Measurements from ENCODE around the gene PRKCE. TPM values are rescaled to one million over a fixed set of nuclear protein-coding genes. Genes with fewer than 3 reads are reported as not detected.

Gene PRKCE
- total and polyA plus RNA-seq, 2 experiments from 2014 or later = 0.94 to 1.2 TPM

DNA sequence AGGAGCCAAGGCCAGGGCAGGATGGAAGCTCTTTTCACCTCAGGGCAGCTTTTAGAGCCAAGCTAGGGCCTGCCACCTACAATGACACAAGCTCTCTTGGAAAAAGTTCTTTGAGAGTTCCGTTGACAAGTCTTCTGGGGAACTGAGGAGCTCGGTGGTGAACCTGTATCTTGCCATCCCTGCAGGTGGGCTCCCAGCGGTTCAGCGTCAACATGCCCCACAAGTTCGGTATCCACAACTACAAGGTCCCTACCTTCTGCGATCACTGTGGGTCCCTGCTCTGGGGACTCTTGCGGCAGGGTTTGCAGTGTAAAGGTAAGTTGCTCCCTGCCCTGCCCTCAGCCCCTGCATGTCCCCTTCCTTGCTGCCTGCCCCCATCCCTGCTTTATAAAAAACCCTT is 332.9 kb downstream of the PRKCE start:
- no peak overlapping the region for H3K4me3 Mint-ChIP-seq
- peaks cover 2% of the 10 kb centered on the region for H3K27me3 Mint-ChIP-seq (ENCODE audit: insufficient read depth, low read depth, poor library complexity)
- no peaks in the 10 kb centered on the region for H3F3A ChIP-seq (replicated peaks; ENCODE audit: low read depth)
- H3K4me2 ChIP-seq = no peak overlapping the region
- no peaks in the 10 kb centered on the region; the same call in 2 of the 3 replicates for H3K36me3 Mint-ChIP-seq (ENCODE audit: low read depth)
- no peak for TF ChIP-seq POLR2AphosphoS5 (IDR thresholded peaks at IDR 0.05; ENCODE audit: low read depth)
- no peak for TF ChIP-seq NANOG (IDR thresholded peaks at IDR 0.05; ENCODE audit: borderline replicate concordance)
- no peak for TF ChIP-seq ZNF114 (CRISPR knock-in tag; IDR thresholded peaks at IDR 0.05)
- TF ChIP-seq EZH2phosphoT487 (IDR thresholded peaks at IDR 0.05; ENCODE audit: unreplicated experiment) = no peak
- TF ChIP-seq, protein P1, sequence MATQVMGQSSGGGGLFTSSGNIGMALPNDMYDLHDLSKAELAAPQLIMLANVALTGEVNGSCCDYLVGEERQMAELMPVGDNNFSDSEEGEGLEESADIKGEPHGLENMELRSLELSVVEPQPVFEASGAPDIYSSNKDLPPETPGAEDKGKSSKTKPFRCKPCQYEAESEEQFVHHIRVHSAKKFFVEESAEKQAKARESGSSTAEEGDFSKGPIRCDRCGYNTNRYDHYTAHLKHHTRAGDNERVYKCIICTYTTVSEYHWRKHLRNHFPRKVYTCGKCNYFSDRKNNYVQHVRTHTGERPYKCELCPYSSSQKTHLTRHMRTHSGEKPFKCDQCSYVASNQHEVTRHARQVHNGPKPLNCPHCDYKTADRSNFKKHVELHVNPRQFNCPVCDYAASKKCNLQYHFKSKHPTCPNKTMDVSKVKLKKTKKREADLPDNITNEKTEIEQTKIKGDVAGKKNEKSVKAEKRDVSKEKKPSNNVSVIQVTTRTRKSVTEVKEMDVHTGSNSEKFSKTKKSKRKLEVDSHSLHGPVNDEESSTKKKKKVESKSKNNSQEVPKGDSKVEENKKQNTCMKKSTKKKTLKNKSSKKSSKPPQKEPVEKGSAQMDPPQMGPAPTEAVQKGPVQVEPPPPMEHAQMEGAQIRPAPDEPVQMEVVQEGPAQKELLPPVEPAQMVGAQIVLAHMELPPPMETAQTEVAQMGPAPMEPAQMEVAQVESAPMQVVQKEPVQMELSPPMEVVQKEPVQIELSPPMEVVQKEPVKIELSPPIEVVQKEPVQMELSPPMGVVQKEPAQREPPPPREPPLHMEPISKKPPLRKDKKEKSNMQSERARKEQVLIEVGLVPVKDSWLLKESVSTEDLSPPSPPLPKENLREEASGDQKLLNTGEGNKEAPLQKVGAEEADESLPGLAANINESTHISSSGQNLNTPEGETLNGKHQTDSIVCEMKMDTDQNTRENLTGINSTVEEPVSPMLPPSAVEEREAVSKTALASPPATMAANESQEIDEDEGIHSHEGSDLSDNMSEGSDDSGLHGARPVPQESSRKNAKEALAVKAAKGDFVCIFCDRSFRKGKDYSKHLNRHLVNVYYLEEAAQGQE (IDR thresholded peaks at IDR 0.05; ENCODE audit: unreplicated experiment) = no peak
- no peak for TF ChIP-seq CREB1 (CRISPR knock-in tag; IDR thresholded peaks at IDR 0.05; ENCODE audit: low read depth)
- no peak for TF ChIP-seq EZH2 (IDR thresholded peaks at IDR 0.05; ENCODE audit: low read depth, unreplicated experiment)
- TF ChIP-seq ZNF331 (CRISPR knock-in tag; IDR thresholded peaks at IDR 0.05; ENCODE audit: low read depth) = no peak
- TF ChIP-seq, protein P2, sequence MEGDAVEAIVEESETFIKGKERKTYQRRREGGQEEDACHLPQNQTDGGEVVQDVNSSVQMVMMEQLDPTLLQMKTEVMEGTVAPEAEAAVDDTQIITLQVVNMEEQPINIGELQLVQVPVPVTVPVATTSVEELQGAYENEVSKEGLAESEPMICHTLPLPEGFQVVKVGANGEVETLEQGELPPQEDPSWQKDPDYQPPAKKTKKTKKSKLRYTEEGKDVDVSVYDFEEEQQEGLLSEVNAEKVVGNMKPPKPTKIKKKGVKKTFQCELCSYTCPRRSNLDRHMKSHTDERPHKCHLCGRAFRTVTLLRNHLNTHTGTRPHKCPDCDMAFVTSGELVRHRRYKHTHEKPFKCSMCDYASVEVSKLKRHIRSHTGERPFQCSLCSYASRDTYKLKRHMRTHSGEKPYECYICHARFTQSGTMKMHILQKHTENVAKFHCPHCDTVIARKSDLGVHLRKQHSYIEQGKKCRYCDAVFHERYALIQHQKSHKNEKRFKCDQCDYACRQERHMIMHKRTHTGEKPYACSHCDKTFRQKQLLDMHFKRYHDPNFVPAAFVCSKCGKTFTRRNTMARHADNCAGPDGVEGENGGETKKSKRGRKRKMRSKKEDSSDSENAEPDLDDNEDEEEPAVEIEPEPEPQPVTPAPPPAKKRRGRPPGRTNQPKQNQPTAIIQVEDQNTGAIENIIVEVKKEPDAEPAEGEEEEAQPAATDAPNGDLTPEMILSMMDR (conservative IDR thresholded peaks at IDR 0.05; ENCODE audit: low read depth in 2 of 2) = no peak
- no peak for TF ChIP-seq JUNB (IDR thresholded peaks at IDR 0.05; ENCODE audit: unreplicated experiment)
- TF ChIP-seq, protein P3, sequence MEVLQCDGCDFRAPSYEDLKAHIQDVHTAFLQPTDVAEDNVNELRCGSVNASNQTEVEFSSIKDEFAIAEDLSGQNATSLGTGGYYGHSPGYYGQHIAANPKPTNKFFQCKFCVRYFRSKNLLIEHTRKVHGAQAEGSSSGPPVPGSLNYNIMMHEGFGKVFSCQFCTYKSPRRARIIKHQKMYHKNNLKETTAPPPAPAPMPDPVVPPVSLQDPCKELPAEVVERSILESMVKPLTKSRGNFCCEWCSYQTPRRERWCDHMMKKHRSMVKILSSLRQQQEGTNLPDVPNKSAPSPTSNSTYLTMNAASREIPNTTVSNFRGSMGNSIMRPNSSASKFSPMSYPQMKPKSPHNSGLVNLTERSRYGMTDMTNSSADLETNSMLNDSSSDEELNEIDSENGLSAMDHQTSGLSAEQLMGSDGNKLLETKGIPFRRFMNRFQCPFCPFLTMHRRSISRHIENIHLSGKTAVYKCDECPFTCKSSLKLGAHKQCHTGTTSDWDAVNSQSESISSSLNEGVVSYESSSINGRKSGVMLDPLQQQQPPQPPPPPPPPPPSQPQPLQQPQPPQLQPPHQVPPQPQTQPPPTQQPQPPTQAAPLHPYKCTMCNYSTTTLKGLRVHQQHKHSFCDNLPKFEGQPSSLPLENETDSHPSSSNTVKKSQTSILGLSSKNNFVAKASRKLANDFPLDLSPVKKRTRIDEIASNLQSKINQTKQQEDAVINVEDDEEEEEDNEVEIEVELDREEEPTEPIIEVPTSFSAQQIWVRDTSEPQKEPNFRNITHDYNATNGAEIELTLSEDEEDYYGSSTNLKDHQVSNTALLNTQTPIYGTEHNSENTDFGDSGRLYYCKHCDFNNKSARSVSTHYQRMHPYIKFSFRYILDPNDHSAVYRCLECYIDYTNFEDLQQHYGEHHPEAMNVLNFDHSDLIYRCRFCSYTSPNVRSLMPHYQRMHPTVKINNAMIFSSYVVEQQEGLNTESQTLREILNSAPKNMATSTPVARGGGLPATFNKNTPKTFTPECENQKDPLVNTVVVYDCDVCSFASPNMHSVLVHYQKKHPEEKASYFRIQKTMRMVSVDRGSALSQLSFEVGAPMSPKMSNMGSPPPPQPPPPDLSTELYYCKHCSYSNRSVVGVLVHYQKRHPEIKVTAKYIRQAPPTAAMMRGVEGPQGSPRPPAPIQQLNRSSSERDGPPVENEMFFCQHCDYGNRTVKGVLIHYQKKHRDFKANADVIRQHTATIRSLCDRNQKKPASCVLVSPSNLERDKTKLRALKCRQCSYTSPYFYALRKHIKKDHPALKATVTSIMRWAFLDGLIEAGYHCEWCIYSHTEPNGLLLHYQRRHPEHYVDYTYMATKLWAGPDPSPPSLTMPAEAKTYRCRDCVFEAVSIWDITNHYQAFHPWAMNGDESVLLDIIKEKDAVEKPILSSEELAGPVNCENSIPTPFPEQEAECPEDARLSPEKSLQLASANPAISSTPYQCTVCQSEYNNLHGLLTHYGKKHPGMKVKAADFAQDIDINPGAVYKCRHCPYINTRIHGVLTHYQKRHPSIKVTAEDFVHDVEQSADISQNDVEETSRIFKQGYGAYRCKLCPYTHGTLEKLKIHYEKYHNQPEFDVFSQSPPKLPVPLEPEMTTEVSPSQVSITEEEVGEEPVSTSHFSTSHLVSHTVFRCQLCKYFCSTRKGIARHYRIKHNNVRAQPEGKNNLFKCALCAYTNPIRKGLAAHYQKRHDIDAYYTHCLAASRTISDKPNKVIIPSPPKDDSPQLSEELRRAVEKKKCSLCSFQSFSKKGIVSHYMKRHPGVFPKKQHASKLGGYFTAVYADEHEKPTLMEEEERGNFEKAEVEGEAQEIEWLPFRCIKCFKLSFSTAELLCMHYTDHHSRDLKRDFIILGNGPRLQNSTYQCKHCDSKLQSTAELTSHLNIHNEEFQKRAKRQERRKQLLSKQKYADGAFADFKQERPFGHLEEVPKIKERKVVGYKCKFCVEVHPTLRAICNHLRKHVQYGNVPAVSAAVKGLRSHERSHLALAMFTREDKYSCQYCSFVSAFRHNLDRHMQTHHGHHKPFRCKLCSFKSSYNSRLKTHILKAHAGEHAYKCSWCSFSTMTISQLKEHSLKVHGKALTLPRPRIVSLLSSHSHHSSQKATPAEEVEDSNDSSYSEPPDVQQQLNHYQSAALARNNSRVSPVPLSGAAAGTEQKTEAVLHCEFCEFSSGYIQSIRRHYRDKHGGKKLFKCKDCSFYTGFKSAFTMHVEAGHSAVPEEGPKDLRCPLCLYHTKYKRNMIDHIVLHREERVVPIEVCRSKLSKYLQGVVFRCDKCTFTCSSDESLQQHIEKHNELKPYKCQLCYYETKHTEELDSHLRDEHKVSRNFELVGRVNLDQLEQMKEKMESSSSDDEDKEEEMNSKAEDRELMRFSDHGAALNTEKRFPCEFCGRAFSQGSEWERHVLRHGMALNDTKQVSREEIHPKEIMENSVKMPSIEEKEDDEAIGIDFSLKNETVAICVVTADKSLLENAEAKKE (CRISPR knock-in tag; IDR thresholded peaks at IDR 0.05) = no peak
- TF ChIP-seq, protein P4, sequence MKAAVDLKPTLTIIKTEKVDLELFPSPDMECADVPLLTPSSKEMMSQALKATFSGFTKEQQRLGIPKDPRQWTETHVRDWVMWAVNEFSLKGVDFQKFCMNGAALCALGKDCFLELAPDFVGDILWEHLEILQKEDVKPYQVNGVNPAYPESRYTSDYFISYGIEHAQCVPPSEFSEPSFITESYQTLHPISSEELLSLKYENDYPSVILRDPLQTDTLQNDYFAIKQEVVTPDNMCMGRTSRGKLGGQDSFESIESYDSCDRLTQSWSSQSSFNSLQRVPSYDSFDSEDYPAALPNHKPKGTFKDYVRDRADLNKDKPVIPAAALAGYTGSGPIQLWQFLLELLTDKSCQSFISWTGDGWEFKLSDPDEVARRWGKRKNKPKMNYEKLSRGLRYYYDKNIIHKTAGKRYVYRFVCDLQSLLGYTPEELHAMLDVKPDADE (IDR thresholded peaks at IDR 0.05) = no peak
- no peak for TF ChIP-seq STAT1 (IDR thresholded peaks at IDR 0.05; ENCODE audit: unreplicated experiment)
- no peaks in the 10 kb centered on the region for H3K36me3 ChIP-seq (ENCODE audit: insufficient read depth)
- no peak overlapping the region for H3K4me3 ChIP-seq
- no peak for ATAC-seq
- no peaks in the 10 kb centered on the region for H3K4me1 ChIP-seq (ENCODE audit: insufficient read depth)
- H3K79me2 ChIP-seq (replicated peaks; ENCODE audit: insufficient read depth) = no peaks in the 10 kb centered on the region
- H3K9me2 ChIP-seq (ENCODE audit: insufficient read depth) = no peaks in the 10 kb centered on the region
- H2AFZ ChIP-seq = no peak overlapping the region
- no peaks in the 10 kb centered on the region for H4K20me1 ChIP-seq (replicated peaks; ENCODE audit: insufficient read depth)
- no peak for DNase-seq (ENCODE audit: low spot score)
- no peak overlapping the region for H3K27ac Mint-ChIP-seq
- peaks cover 15% of the 10 kb centered on the region; the same call in 2 of the 3 replicates for H3K4me1 Mint-ChIP-seq
- H3K27ac ChIP-seq (ENCODE audit: low read depth) = no peak overlapping the region
- H3K9me3 Mint-ChIP-seq = no peaks in the 10 kb centered on the region
- no peaks in the 10 kb centered on the region for H3K27me3 ChIP-seq (ENCODE audit: insufficient read depth)
